WI38 (cell line): ENCODE results near the gene ITCH.

ENCODE experiments used
- H3K4me3 ChIP-seq: 2 replicates; pipeline ENCODE4 v1.5.1; 2011; ENCODE audit warnings: low read depth, mild to moderate bottlenecking, control low read depth, low read length
- TF ChIP-seq, protein P1 (sequence below): IDR thresholded peaks from 2 replicates; pipeline ENCODE4 v1.5.1; 2012; ENCODE audit warnings: low read depth, mild to moderate bottlenecking, control low read depth, low read length

Gene ITCH

DNA sequence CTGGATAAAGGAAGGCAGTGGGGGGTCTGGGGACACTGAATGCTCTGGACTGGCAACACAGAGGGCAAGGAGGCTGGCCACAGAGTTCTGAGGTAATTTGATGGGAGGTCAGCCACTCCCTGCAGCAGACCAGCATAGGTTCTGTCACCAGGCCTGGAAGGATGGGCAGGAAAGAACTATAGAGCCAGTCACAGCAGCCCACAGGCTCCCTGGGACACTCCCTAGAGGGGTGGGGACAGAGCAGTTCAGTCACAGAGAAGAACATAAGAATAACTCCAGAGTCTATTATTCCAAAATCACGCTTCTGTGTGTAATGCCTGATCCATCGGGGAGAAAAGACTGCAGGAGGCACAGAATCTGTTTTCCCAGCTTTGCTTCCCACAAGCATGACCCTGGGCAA lies 172.8 kb downstream of the ITCH start:
- TF ChIP-seq, protein P1, sequence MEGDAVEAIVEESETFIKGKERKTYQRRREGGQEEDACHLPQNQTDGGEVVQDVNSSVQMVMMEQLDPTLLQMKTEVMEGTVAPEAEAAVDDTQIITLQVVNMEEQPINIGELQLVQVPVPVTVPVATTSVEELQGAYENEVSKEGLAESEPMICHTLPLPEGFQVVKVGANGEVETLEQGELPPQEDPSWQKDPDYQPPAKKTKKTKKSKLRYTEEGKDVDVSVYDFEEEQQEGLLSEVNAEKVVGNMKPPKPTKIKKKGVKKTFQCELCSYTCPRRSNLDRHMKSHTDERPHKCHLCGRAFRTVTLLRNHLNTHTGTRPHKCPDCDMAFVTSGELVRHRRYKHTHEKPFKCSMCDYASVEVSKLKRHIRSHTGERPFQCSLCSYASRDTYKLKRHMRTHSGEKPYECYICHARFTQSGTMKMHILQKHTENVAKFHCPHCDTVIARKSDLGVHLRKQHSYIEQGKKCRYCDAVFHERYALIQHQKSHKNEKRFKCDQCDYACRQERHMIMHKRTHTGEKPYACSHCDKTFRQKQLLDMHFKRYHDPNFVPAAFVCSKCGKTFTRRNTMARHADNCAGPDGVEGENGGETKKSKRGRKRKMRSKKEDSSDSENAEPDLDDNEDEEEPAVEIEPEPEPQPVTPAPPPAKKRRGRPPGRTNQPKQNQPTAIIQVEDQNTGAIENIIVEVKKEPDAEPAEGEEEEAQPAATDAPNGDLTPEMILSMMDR = no peak
- no peak overlapping the region for H3K4me3 ChIP-seq

GRCh38 chr20:34536798-34537394 lies 173.8 kb downstream of the ITCH start:
- no peak overlapping the region for H3K4me3 ChIP-seq
- TF ChIP-seq, protein P1 = no peak

DNA sequence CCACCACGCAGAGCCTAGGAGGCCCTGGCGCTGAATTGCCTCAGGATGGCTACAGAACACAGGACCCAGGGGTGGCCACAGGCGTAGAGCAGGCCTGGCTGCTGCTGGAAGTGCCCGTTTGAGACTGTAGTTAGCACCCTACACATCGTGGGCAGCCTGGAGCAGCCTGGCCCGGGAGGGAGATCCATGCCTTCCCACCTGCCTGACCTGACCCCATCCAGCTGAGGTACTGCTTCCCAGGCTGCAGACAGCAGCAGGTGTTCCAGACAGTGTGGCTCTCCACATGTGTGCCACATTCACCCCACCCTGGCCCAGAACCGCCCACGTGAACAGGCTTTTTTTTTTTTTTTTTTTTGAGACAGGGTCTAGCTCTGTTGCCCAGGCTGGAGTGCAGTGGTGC lies 174.6 kb downstream of the ITCH start:
- TF ChIP-seq, protein P1 = no peak

DNA sequence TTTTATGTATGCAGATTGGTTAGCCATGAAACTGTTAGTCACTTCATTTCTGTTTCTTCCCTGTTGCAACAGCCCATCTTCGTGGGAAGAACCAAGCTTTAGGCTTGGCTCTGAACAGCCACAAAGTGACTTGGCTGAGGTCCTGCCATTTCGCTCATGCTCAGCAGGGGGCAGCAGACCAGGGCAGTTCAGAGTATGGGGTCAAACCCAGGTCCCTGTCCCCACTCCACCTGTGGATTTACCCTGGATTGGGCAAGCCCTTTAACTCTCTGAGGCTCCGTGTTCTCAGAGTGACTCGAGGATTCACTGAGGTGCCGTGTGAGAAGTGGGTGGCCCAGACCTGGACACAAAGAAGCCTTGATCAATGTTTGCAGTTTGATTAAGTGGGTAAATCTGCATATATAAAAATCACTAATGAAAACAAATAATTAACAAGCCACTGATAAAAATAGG lies 175.6 kb downstream of the ITCH start:
- TF ChIP-seq, protein P1 = peak; percentile 89
- H3K4me3 ChIP-seq = no peak overlapping the region

More for the DNA sequence above, 174.6 kb downstream of the ITCH start:
- H3K4me3 ChIP-seq = no peak overlapping the region

GRCh38 chr20:34539756-34540155 lies 176.7 kb downstream of the ITCH start:
- TF ChIP-seq, protein P1 = no peak
- H3K4me3 ChIP-seq = no peak overlapping the region

- TF ChIP-seq, protein P1 = no peak
- no peak overlapping the region for H3K4me3 ChIP-seq
Measured at GRCh38 chr20:34540596-34541263, 177.7 kb downstream of the ITCH start.

- no peak overlapping the region for H3K4me3 ChIP-seq
- TF ChIP-seq, protein P1 = no peak
Measured at GRCh38 chr20:34541264-34541901, 178.3 kb downstream of the ITCH start.
